SK-N-SH (cell line): Measurements from ENCODE around the gene MEAK7. TPM values are rescaled to one million over a fixed set of nuclear protein-coding genes. Genes with fewer than 3 reads are reported as not detected.
A peak's percentile ranks its signal among the peaks of the same experiment; 100 is the strongest.
"Not testable (repeated sequence)": the region's sequence is repeated elsewhere in the genome, so short reads cannot be mapped to it uniquely, and the experiment has no call there.

Source experiments
- CTCF ChIA-PET: fragments of 300-600, 350-600 bp; formaldehyde crosslinking; extraction: SDS; loops from one replicate; lab custom pipeline; 2021; lab: Yijun Ruan, JAX
- POLR2A ChIA-PET: fragments of 350-600 bp; sonication (Branson Sonifier 250); formaldehyde crosslinking; extraction: SDS; loops from one replicate; lab custom pipeline; 2020; ENCODE audit warnings: antibody characterized with exemption, inconsistent platforms; lab: Yijun Ruan, JAX
- DNase-seq: peaks from one replicate; pipeline ENCODE4 v3.0.0; 2012
- H2AFZ ChIP-seq: fragments of 200-600 bp; sonication (generic); 2 replicates; pipeline ENCODE4 v1.8.1; 2016; ENCODE audit warnings: antibody characterized with exemption, mild to moderate bottlenecking, low read depth
- H3F3A ChIP-seq: fragments of 200-600 bp; sonication (generic); replicated peaks from 2 replicates; pipeline ENCODE3; 2016; ENCODE audit warnings: antibody characterized with exemption, mild to moderate bottlenecking; ENCODE audit not compliant: insufficient read depth
- H3K27ac ChIP-seq, 2 experiments: fragments of 200-500 bp in 1 of 2; fragments of 200-600 bp in 1 of 2; sonication (Bioruptor generic) in 1 of 2; sonication (generic), shearing (Covaris generic) in 1 of 2; 2 replicates each; pipeline versions ENCODE4 v1.5.1 to v1.6.1; 2014 to 2016; ENCODE audit warnings: low read depth in 2 of 2, inconsistent platforms in 1 of 2, low read length in 1 of 2, mild to moderate bottlenecking in 1 of 2, mixed read lengths in 1 of 2
- H3K27me3 ChIP-seq: fragments of 200-600 bp; sonication (generic), shearing (Covaris generic); 2 replicates; pipeline ENCODE4 v1.6.1; 2016; ENCODE audit warnings: mixed run types; ENCODE audit not compliant: insufficient read depth
- H3K36me3 ChIP-seq, 2 experiments: fragments of 200-500 bp in 1 of 2; fragments of 200-600 bp in 1 of 2; sonication (Bioruptor generic) in 1 of 2; sonication (generic) in 1 of 2; replicated peaks in 1 of 2; 2 replicates each; pipeline versions ENCODE3 to v1.5.1; 2014 to 2016; ENCODE audit warnings: low read length in 1 of 2, mild to moderate bottlenecking in 1 of 2; ENCODE audit not compliant: insufficient read depth in 2 of 2, control insufficient read depth in 1 of 2
- H3K4me1 ChIP-seq, 2 experiments: fragments of 200-500 bp in 1 of 2; fragments of 200-600 bp in 1 of 2; sonication (Bioruptor generic) in 1 of 2; sonication (generic), shearing (Covaris generic) in 1 of 2; 2 replicates each; pipeline versions ENCODE4 v1.5.1 to v1.6.1; 2014 to 2016; ENCODE audit warnings: low read depth in 1 of 2, low read length in 1 of 2, mixed run types in 1 of 2; ENCODE audit not compliant: insufficient read depth in 2 of 2, control insufficient read depth in 1 of 2
- H3K4me2 ChIP-seq: fragments of 200-600 bp; sonication (generic), shearing (Covaris generic); 2 replicates; pipeline ENCODE4 v1.6.1; 2017; ENCODE audit warnings: mixed run types
- H3K4me3 ChIP-seq, 2 experiments: fragments of 200-500 bp in 1 of 2; fragments of 200-600 bp in 1 of 2; sonication (Bioruptor generic) in 1 of 2; sonication (generic), shearing (Covaris generic) in 1 of 2; 2 replicates each; pipeline versions ENCODE4 v1.5.1 to v1.8.1; 2014 to 2016; ENCODE audit warnings: low read depth in 2 of 2, inconsistent platforms in 1 of 2, low read length in 1 of 2, mild to moderate bottlenecking in 1 of 2, mixed read lengths in 1 of 2, moderate library complexity in 1 of 2
- H3K79me2 ChIP-seq: fragments of 200-600 bp; sonication (generic); 2 replicates; pipeline ENCODE4 v1.8.1; 2017; ENCODE audit warnings: mild to moderate bottlenecking; ENCODE audit not compliant: insufficient read depth
- H3K9ac ChIP-seq: fragments of 200-600 bp; sonication (generic); 2 replicates; pipeline ENCODE4 v1.6.1; 2017; ENCODE audit warnings: mixed run types
- H3K9me2 ChIP-seq: fragments of 200-600 bp; sonication (generic); 2 replicates; pipeline ENCODE4 v1.6.1; 2017; ENCODE audit warnings: mixed run types
- H3K9me3 ChIP-seq: fragments of 200-600 bp; sonication (generic); 2 replicates; pipeline ENCODE4 v1.6.1; 2017; ENCODE audit warnings: mixed run types, mild to moderate bottlenecking, moderate library complexity
- H4K20me1 ChIP-seq: fragments of 200-600 bp; sonication (generic); 2 replicates; pipeline ENCODE4 v1.6.1; 2017; ENCODE audit warnings: mild to moderate bottlenecking, mixed run types; ENCODE audit not compliant: insufficient read depth
- EP300 ChIP-seq, 2 experiments: IDR thresholded peaks; 2 replicates each; pipeline versions ENCODE4 v1.4.0 to v1.6.1; 2012; ENCODE audit warnings: borderline replicate concordance in 1 of 2, low read depth in 1 of 2, low read length in 1 of 2
- EZH2phosphoT487 ChIP-seq: fragments of 200-600 bp; sonication (generic); IDR thresholded peaks from 2 replicates; pipeline ENCODE4 v1.6.1; 2017; ENCODE audit warnings: low read depth, mixed run types, mild to moderate bottlenecking, antibody characterized with exemption, moderate library complexity, borderline replicate concordance
- FOSL2 ChIP-seq: IDR thresholded peaks from 2 replicates; pipeline ENCODE4 v1.4.0; 2012; ENCODE audit warnings: low read depth, mild to moderate bottlenecking, moderate library complexity, borderline replicate concordance
- FOXJ3 ChIP-seq: sonication (generic); formaldehyde crosslinking; IDR thresholded peaks from 2 replicates; pipeline ENCODE4 v1.5.1; 2020; ENCODE audit warnings: mild to moderate bottlenecking, missing genetic modification reagents
- FOXM1 ChIP-seq: IDR thresholded peaks from 2 replicates; pipeline ENCODE4 v1.4.0; 2012; ENCODE audit warnings: low read depth, mild to moderate bottlenecking
- JUND ChIP-seq: IDR thresholded peaks from 2 replicates; pipeline ENCODE4 v1.4.0; 2012
- MEF2A ChIP-seq: IDR thresholded peaks from 2 replicates; pipeline ENCODE4 v1.4.0; 2012; ENCODE audit warnings: low read depth, borderline replicate concordance
- MXI1 ChIP-seq: IDR thresholded peaks from 2 replicates; pipeline ENCODE4 v1.6.1; 2012; ENCODE audit warnings: mild to moderate bottlenecking, low read depth, low read length, improper control_type of control experiment
- NFIC ChIP-seq: IDR thresholded peaks from 2 replicates; pipeline ENCODE4 v1.4.0; 2012; ENCODE audit warnings: borderline replicate concordance
- POLR2AphosphoS5 ChIP-seq: IDR thresholded peaks from 2 replicates; pipeline ENCODE4 v1.6.1; 2012; ENCODE audit warnings: low read depth, low read length
- RAD21 ChIP-seq: IDR thresholded peaks from 2 replicates; pipeline ENCODE4 v1.6.1; 2012; ENCODE audit warnings: mild to moderate bottlenecking, low read length
- RXRA ChIP-seq: IDR thresholded peaks from 2 replicates; pipeline ENCODE4 v1.4.0; 2012; ENCODE audit warnings: low read depth, mild to moderate bottlenecking, borderline replicate concordance
- SMC3 ChIP-seq: IDR thresholded peaks from 2 replicates; pipeline ENCODE4 v1.6.1; 2012; ENCODE audit warnings: low read depth, low read length, improper control_type of control experiment
- TCF12 ChIP-seq: IDR thresholded peaks from 2 replicates; pipeline ENCODE4 v1.4.0; 2012
- TEAD4 ChIP-seq: IDR thresholded peaks from 2 replicates; pipeline ENCODE4 v1.4.0; 2012; ENCODE audit warnings: mild to moderate bottlenecking, borderline replicate concordance; ENCODE audit not compliant: insufficient read depth
- WGBS: methylation state at CpG from one replicate; pipeline ENCODE4 v1.1.6; 2017; ENCODE audit warnings: low lambda C conversion rate; 5-methylcytosine and 5-hydroxymethylcytosine counted together
- polyA plus RNA-seq, 3 experiments: library from polyadenylated mRNA; depleted of rRNA; stranded (reverse); fragments of >200 nt; gene quantifications; 2 replicates each; pipeline ENCODE4 v1.2.3, GENCODE V29; 2012
- TF ChIP-seq, protein P1 (sequence below): IDR thresholded peaks from 2 replicates; pipeline ENCODE4; 2012
- TF ChIP-seq, protein P2 (sequence below): IDR thresholded peaks from 2 replicates; pipeline ENCODE4 v1.4.0; 2012; ENCODE audit warnings: low read depth, borderline replicate concordance
- TF ChIP-seq, protein P3 (sequence below): fragments of 200-600 bp; sonication (generic); IDR thresholded peaks from 2 replicates; pipeline ENCODE4 v1.6.1; 2017; ENCODE audit warnings: antibody characterized with exemption, mild to moderate bottlenecking, moderate library complexity
- TF ChIP-seq, protein P4 (sequence below): fragments of 150-350 bp; IDR thresholded peaks from 2 replicates; pipeline ENCODE4 v1.6.1; 2017; ENCODE audit warnings: antibody characterized with exemption, low read length, low read depth, borderline replicate concordance

MEAK7 gene
- polyA plus RNA-seq, 1 of the 3 experiments (the other 2 are of a cell fraction) = 11.9 TPM

DNA sequence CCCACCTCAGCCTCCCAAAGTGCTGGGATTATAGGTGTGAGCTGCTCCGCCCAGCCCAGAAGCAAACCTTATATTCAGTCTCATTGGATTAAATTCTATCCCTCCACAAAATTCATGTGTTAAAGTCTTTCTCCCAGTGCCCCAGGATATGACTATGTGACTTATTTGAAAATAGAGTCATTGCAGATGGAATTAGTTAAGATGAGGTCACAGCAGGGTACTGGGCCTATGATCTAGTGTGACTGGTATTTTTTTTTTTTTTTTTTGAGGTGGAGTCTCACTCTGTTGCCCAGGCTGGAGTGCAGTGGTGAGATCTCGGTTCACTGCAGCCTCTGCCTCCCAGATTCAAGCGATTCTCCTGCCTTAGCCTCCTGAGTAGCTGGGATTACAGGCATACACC is 13.8 kb upstream of the MEAK7 start:
- peaks cover 13% of the 10 kb centered on the region for H3F3A ChIP-seq
- H3K79me2 ChIP-seq, H3K9me2 ChIP-seq, H3K36me3 ChIP-seq: not testable (repeated sequence)
- CTCF ChIA-PET = interaction anchor here (0.8 to 3.8 kb wide), 4 partner anchors 12 to 208 kb away, joined by 4 to 14 read pairs (median 4); no protein-coding TSS in a partner anchor
- TF ChIP-seq MEF2A (peak; percentile 51; the same call in 1 of the 2 replicates), JUND (peak; percentile 63; the same call in 1 of the 2 replicates), TEAD4 (0 out of 2 replicates have a peak, but pooled peaks have one; percentile 14), RXRA (peak; percentile 69; the same call in 1 of the 2 replicates), TCF12 (peak; percentile 87), FOSL2 (peak; percentile 20; the same call in 1 of the 2 replicates), EP300 (IDR thresholded peaks at IDR 0.05; ENCODE audit: borderline replicate concordance in 1 of 2, low read depth in 1 of 2, low read length in 1 of 2) (peak in 1 of 2 experiments; percentile 39; a peak in 1 of 4 replicates)
- TF ChIP-seq, protein P1, sequence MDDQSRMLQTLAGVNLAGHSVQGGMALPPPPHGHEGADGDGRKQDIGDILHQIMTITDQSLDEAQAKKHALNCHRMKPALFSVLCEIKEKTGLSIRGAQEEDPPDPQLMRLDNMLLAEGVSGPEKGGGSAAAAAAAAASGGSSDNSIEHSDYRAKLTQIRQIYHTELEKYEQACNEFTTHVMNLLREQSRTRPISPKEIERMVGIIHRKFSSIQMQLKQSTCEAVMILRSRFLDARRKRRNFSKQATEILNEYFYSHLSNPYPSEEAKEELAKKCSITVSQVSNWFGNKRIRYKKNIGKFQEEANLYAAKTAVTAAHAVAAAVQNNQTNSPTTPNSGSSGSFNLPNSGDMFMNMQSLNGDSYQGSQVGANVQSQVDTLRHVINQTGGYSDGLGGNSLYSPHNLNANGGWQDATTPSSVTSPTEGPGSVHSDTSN = 0 out of 2 replicates have a peak, but pooled peaks have one; percentile 11
- TF ChIP-seq, all 33 proteins: peak for 8; not testable (repeated sequence) for 25
- H3K27me3 ChIP-seq, H2AFZ ChIP-seq, H3K9me3 ChIP-seq, POLR2A ChIA-PET, H3K4me1 ChIP-seq, H4K20me1 ChIP-seq, H3K4me3 ChIP-seq, H3K4me2 ChIP-seq, H3K9ac ChIP-seq, DNase-seq: not testable (repeated sequence)
- peak overlapping the region in 1 of 2 experiments; percentile 56; a peak in 2 of 4 replicates for H3K27ac ChIP-seq
- 76% methylated on average over 3 of the region's 3 CpGs for WGBS

DNA sequence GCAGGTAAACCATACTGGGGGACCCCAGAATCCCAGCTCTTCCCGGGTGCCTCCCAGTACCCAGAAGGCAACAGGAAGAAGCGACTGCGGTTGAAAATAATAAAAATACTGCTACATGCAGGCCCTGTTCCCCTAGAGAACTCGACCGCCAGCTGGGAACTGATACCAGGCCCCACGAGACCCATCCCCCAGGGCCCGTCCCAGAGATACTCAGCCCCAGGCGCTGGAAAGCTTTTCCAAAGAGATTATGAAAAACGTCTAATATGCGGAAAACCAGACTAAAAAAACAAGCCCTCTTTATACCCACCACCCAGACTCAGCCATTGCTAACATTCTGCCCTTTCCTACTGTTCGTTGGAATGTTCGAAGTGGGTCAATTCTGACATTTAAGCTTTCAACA is 12.9 kb upstream of the MEAK7 start:
- Histone ChIP-seq H3K9me3 (no peaks in the 10 kb centered on the region), H3K9ac (no peak overlapping the region), H3K27me3 (no peaks in the 10 kb centered on the region), H3K4me3 (no peak overlapping the region), H3F3A (peaks cover 13% of the 10 kb centered on the region), H3K27ac (peak overlapping the region in 1 of 2 experiments; percentile 56; a peak in 2 of 4 replicates), H3K36me3 (no peaks in the 10 kb centered on the region), H3K79me2 (no peaks in the 10 kb centered on the region), H3K9me2 (no peaks in the 10 kb centered on the region), H3K4me1 (peaks cover 0 to 6% of the 10 kb centered on the region in 2 experiments; a peak in 1 of 4 replicates), H2AFZ (no peak overlapping the region), H4K20me1 (no peaks in the 10 kb centered on the region), H3K4me2 (no peak overlapping the region)
- CTCF ChIA-PET = interaction anchor here (0.8 to 2.3 kb wide), 4 partner anchors 11 to 105 kb away, joined by 3 to 7 read pairs (median 4); no protein-coding TSS in a partner anchor
- 92% methylated on average over 12 of the region's 12 CpGs for WGBS
- POLR2A ChIA-PET = no interaction called here
- no peak for DNase-seq
- TF ChIP-seq RAD21 (no peak), EZH2phosphoT487 (no peak), JUND (no peak), MXI1 (no peak), FOXJ3 (CRISPR knock-in tag) (no peak), NFIC (no peak), FOXM1 (no peak), TEAD4 (no peak), POLR2AphosphoS5 (no peak), SMC3 (no peak)
- TF ChIP-seq, protein P1 = no peak
- TF ChIP-seq, protein P2, sequence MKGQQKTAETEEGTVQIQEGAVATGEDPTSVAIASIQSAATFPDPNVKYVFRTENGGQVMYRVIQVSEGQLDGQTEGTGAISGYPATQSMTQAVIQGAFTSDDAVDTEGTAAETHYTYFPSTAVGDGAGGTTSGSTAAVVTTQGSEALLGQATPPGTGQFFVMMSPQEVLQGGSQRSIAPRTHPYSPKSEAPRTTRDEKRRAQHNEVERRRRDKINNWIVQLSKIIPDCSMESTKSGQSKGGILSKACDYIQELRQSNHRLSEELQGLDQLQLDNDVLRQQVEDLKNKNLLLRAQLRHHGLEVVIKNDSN = no peak
- TF ChIP-seq, protein P3, sequence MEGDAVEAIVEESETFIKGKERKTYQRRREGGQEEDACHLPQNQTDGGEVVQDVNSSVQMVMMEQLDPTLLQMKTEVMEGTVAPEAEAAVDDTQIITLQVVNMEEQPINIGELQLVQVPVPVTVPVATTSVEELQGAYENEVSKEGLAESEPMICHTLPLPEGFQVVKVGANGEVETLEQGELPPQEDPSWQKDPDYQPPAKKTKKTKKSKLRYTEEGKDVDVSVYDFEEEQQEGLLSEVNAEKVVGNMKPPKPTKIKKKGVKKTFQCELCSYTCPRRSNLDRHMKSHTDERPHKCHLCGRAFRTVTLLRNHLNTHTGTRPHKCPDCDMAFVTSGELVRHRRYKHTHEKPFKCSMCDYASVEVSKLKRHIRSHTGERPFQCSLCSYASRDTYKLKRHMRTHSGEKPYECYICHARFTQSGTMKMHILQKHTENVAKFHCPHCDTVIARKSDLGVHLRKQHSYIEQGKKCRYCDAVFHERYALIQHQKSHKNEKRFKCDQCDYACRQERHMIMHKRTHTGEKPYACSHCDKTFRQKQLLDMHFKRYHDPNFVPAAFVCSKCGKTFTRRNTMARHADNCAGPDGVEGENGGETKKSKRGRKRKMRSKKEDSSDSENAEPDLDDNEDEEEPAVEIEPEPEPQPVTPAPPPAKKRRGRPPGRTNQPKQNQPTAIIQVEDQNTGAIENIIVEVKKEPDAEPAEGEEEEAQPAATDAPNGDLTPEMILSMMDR = no peak
- TF ChIP-seq, protein P4, sequence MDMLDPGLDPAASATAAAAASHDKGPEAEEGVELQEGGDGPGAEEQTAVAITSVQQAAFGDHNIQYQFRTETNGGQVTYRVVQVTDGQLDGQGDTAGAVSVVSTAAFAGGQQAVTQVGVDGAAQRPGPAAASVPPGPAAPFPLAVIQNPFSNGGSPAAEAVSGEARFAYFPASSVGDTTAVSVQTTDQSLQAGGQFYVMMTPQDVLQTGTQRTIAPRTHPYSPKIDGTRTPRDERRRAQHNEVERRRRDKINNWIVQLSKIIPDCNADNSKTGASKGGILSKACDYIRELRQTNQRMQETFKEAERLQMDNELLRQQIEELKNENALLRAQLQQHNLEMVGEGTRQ = no peak
